ENCODE results near the gene TTPAL.
A peak's percentile ranks its signal among the peaks of the same experiment; 100 is the strongest.

The TTPAL gene

GRCh38 chr20:44475694-44476560 lies at the start of gene TTPAL:
TSS of gene TTPAL (plus strand) at chr20:44475874. CDS start at chr20:44480000, 4,126 bp downstream.
- DNase-seq (ENCODE audit: low spot score) = peak; percentile 92

- DNase-seq (ENCODE audit: low spot score) = no peak
Measured at GRCh38 chr20:44425923-44426322, 49.8 kb upstream of the TTPAL start.

- DNase-seq (ENCODE audit: low spot score) = no peak
Measured at GRCh38 chr20:44426879-44427790, 48.5 kb upstream of the TTPAL start.

- no peak for DNase-seq (ENCODE audit: low spot score)
Measured at GRCh38 chr20:44427804-44428173, 47.9 kb upstream of the TTPAL start.

- no peak for DNase-seq (ENCODE audit: low spot score)
Measured at GRCh38 chr20:44428174-44429016, 47.3 kb upstream of the TTPAL start.

GRCh38 chr20:44429017-44429339 lies 46.7 kb upstream of the TTPAL start:
- DNase-seq (ENCODE audit: low spot score) = no peak

GRCh38 chr20:44429419-44430269 lies 46.0 kb upstream of the TTPAL start:
- no peak for DNase-seq (ENCODE audit: low spot score)

GRCh38 chr20:44430270-44431065 lies 45.2 kb upstream of the TTPAL start:
- DNase-seq (ENCODE audit: low spot score) = no peak

- no peak for DNase-seq (ENCODE audit: low spot score)
Measured at GRCh38 chr20:44431118-44431501, 44.6 kb upstream of the TTPAL start.

- DNase-seq (ENCODE audit: low spot score) = no peak
Measured at GRCh38 chr20:44431502-44432234, 44.0 kb upstream of the TTPAL start.

GRCh38 chr20:44432618-44433577 lies 42.8 kb upstream of the TTPAL start:
- DNase-seq (ENCODE audit: low spot score) = no peak

GRCh38 chr20:44433751-44434538 lies 41.7 kb upstream of the TTPAL start:
- peak; percentile 71 for DNase-seq (ENCODE audit: low spot score)

- peak; percentile 28 for DNase-seq (ENCODE audit: low spot score)
Measured at GRCh38 chr20:44435630-44436335, 39.9 kb upstream of the TTPAL start.

- no peak for DNase-seq (ENCODE audit: low spot score)
Measured at GRCh38 chr20:44436393-44436792, 39.3 kb upstream of the TTPAL start.

GRCh38 chr20:44437497-44437896 lies 38.2 kb upstream of the TTPAL start:
- DNase-seq (ENCODE audit: low spot score) = no peak

GRCh38 chr20:44438782-44439181 lies 36.9 kb upstream of the TTPAL start:
- no peak for DNase-seq (ENCODE audit: low spot score)

- DNase-seq (ENCODE audit: low spot score) = no peak
Measured at GRCh38 chr20:44439318-44439717, 36.4 kb upstream of the TTPAL start.

All from SW480 (cell line).